ENCODE measurements around the gene EIF4G3. TPM values are rescaled to one million over a fixed set of nuclear protein-coding genes. Genes with fewer than 3 reads are reported as not detected.

The EIF4G3 gene
- total RNA-seq, 2 donors from 2014 or later = 20.8 to 48.8 TPM

DNA sequence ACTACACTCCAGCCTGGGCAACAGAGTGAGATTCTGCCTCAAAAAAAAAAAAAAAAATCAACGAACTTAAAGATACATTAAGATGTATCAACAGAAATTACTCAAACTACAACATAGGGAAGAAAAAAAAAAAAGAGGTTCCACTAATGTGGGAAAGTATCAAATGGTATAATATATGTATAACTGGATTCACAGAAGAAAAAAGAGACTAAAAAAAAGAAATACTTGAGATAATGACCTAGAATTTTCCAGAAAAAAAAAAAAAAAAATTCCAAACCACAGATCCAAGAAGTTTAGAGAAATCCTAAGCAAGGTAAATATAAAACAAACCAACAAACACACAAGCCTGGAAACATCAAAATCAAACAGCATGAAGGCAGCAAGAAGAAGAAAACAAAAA is 45.5 kb downstream of the EIF4G3 start:
- no peak for TF ChIP-seq POLR2A (IDR thresholded peaks at IDR 0.05)
- no peaks in the 10 kb centered on the region for H3K27me3 ChIP-seq
- DNase-seq = no peak
- no peaks in the 10 kb centered on the region for H3K9me3 ChIP-seq
- WGBS, 2 donors = 91 to 100% methylated on average over 1 of the region's 1 CpG
- no peaks in the 10 kb centered on the region for H3K4me1 ChIP-seq
- ATAC-seq = no peak
- no peaks in the 10 kb centered on the region for H3K36me3 ChIP-seq (replicated peaks in 1 of 2; ENCODE audit: insufficient read depth in 1 of 2, low read depth in 2 of 2)
- H3K27ac ChIP-seq = no peak overlapping the region
- intact Hi-C loops (cut with DNase I) = no loop called here
- no peak overlapping the region for H3K4me3 ChIP-seq

DNA sequence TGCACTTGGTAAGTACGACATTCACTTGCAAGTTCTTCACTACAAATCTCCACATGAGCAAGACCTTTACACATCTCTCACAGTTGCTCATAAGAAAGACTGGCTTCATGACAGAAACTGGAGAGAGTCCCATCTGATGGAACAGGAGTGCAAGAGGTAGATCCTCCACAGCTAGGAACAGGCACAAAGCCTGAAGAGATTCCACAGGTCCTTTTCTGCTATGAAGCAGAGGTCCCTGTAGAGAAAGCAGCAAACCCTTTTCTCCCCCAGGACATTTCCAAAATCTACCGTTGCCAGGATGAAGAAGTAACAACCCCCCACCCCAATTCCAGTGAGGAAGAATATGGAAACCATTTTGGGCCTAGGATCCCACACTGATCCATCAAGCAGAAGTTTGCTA is 47.3 kb downstream of the EIF4G3 start:
- DNase-seq (no peak), ATAC-seq (no peak)
- no peak overlapping the region for H3K27ac ChIP-seq
- WGBS, 2 donors = 21 to 35% methylated on average over 2 of the region's 2 CpGs
- no peaks in the 10 kb centered on the region for H3K4me1 ChIP-seq
- no peaks in the 10 kb centered on the region for H3K9me3 ChIP-seq
- intact Hi-C loops (cut with DNase I) = no loop called here
- TF ChIP-seq POLR2A (IDR thresholded peaks at IDR 0.05) = no peak
- TF ChIP-seq, protein P1, sequence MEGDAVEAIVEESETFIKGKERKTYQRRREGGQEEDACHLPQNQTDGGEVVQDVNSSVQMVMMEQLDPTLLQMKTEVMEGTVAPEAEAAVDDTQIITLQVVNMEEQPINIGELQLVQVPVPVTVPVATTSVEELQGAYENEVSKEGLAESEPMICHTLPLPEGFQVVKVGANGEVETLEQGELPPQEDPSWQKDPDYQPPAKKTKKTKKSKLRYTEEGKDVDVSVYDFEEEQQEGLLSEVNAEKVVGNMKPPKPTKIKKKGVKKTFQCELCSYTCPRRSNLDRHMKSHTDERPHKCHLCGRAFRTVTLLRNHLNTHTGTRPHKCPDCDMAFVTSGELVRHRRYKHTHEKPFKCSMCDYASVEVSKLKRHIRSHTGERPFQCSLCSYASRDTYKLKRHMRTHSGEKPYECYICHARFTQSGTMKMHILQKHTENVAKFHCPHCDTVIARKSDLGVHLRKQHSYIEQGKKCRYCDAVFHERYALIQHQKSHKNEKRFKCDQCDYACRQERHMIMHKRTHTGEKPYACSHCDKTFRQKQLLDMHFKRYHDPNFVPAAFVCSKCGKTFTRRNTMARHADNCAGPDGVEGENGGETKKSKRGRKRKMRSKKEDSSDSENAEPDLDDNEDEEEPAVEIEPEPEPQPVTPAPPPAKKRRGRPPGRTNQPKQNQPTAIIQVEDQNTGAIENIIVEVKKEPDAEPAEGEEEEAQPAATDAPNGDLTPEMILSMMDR (IDR thresholded peaks at IDR 0.05) = no peak
- no peaks in the 10 kb centered on the region for H3K36me3 ChIP-seq (replicated peaks in 1 of 2; ENCODE audit: insufficient read depth in 1 of 2, low read depth in 2 of 2)
- H3K4me3 ChIP-seq = no peak overlapping the region
- H3K27me3 ChIP-seq = no peaks in the 10 kb centered on the region

DNA sequence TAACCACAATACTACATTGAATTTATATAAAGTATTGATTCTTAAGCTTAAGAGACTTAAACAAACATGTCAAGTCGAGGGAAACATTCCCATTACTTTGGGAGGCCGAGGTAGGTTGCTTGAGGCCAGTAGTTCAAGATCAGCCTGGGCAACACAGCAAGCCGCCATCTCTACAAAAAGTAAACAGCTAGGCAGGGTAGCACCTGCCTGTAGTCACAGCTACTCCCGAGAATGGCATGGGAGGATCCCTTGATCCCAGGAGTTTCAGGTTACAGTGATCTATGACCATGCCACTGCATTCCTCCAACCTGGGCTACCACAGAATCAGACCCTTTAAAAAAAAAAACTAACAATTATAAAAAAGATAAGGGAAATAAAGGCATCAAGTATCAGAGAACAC is 50.4 kb downstream of the EIF4G3 start:
- Histone ChIP-seq H3K27ac (no peak overlapping the region), H3K4me3 (no peak overlapping the region), H3K9me3 (no peaks in the 10 kb centered on the region), H3K4me1 (no peaks in the 10 kb centered on the region), H3K36me3 (replicated peaks in 1 of 2; ENCODE audit: insufficient read depth in 1 of 2, low read depth in 2 of 2) (no peaks in the 10 kb centered on the region), H3K27me3 (no peaks in the 10 kb centered on the region)
- DNase-seq (no peak), ATAC-seq (no peak)
- intact Hi-C loops (cut with DNase I) = no loop called here
- no peak for TF ChIP-seq POLR2A (IDR thresholded peaks at IDR 0.05)
- TF ChIP-seq, protein P1 (IDR thresholded peaks at IDR 0.05) = no peak
- WGBS, 2 donors = 20 to 34% methylated on average over 4 of the region's 4 CpGs

DNA sequence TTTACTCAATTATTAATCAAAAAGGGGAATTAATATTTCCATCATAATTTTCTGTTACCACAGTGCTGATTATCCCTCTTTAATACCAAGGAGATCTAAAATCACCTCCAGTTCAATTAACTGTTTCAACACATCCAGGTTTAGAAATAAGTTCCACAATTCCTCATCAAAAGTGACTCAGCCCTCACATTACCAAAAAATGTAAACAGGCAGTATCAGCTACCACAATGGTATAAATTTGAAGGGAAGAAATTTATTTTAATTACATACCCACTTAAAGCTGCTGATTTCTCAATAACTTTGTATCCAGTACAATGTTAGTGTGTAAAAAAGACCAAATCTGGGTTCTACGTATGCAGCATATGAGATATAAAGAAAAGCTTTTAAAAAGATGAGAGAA is 51.9 kb downstream of the EIF4G3 start:
- Histone ChIP-seq H3K4me3 (no peak overlapping the region), H3K27ac (no peak overlapping the region), H3K27me3 (no peaks in the 10 kb centered on the region), H3K36me3 (replicated peaks in 1 of 2; ENCODE audit: insufficient read depth in 1 of 2, low read depth in 2 of 2) (no peaks in the 10 kb centered on the region), H3K4me1 (no peaks in the 10 kb centered on the region), H3K9me3 (no peaks in the 10 kb centered on the region)
- WGBS, 2 donors = 89 to 96% methylated on average over 1 of the region's 1 CpG
- DNase-seq (no peak), ATAC-seq (no peak)
- no peak for TF ChIP-seq POLR2A (IDR thresholded peaks at IDR 0.05)
- TF ChIP-seq, protein P1 (IDR thresholded peaks at IDR 0.05) = no peak
- intact Hi-C loops (cut with DNase I) = no loop called here

DNA sequence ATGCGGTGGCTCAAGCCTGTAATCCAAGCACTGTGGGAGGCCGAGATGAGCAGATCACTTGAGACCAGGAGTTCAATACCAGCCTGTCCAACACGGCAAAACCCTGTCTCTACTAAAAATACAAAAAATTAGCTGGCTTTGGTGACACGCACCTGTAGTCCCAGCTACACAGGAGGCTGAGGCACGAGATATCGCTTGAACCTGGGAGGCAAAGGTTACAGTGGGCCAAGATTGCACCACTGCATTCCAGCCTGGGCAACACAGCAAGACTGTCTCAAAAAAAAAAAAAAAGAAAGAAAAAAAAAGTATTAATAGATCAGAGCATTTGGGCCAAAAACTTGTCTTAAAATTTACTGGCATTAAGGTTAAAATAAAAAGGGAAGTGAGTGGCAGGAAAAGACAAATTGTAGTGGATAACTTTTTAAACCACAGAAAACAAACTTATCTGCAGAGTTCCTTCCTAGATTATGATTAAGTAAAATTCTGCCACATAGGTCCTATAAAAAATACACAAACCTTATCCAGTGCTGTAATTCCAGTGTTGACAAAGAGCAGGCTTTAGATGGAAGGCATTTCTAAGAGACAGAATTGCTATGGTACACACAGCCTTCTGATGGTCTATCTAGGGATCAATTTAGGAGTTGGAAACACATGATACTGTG is 53.3 kb downstream of the EIF4G3 start:
- H3K4me3 ChIP-seq = no peak overlapping the region

More for the DNA sequence above, 53.3 kb downstream of the EIF4G3 start:
- TF ChIP-seq, protein P1 (IDR thresholded peaks at IDR 0.05) = no peak
- TF ChIP-seq POLR2A (IDR thresholded peaks at IDR 0.05) = no peak
- DNase-seq (no peak), ATAC-seq (no peak)
- intact Hi-C loops (cut with DNase I) = no loop called here
- H3K36me3 ChIP-seq (replicated peaks in 1 of 2; ENCODE audit: insufficient read depth in 1 of 2, low read depth in 2 of 2) = no peaks in the 10 kb centered on the region
- no peaks in the 10 kb centered on the region for H3K4me1 ChIP-seq
- no peak overlapping the region for H3K27ac ChIP-seq
- H3K9me3 ChIP-seq = no peaks in the 10 kb centered on the region
- WGBS, 2 donors = 78 to 89% methylated on average over 6 of the region's 6 CpGs
- H3K27me3 ChIP-seq = no peaks in the 10 kb centered on the region
